DMS79 treated with DMSO at 0.1 percent for 48 hours (cell line): Measurements from ENCODE around the gene ABCG5.

Source experiments
- DNase-seq: peaks from one replicate; lab custom pipeline; 2025; lab: John Stamatoyannopoulos, UW

Gene ABCG5

DNA sequence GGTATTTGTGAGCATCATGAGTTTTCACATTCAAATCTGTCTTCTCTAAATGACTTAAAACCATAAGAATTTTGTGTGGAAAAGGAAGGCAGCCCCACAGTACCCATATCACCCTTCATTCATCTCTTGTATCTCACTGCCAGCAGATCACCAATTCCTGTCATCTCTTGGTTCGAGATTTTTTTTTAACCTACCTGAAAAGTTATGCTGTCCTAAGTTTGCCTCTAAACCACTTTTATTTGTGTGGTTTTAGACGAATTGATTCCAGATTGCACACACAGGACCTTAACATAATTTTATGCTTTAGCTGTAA, 32.0 kb downstream of the ABCG5 start:
- DNase-seq, result no peak

DNA sequence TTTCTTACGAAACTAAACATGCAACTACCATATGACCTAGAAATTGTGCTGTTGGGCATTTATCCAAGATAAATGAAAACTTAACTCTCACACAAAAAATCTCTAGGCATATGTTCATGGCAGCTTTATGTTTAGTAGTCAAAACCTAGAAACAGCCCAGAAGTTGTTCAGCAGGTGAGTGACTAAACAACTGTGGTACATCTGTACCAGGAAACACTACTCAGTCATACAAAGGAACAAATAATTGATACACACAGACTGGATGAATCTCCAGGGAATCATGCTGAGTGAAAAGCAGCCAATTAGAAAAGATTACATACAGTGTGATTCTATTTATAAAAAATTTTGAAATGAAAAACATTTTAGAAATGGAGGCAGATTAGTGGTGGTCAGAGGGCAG, 35.5 kb downstream of the ABCG5 start:
- no peak for DNase-seq

DNA sequence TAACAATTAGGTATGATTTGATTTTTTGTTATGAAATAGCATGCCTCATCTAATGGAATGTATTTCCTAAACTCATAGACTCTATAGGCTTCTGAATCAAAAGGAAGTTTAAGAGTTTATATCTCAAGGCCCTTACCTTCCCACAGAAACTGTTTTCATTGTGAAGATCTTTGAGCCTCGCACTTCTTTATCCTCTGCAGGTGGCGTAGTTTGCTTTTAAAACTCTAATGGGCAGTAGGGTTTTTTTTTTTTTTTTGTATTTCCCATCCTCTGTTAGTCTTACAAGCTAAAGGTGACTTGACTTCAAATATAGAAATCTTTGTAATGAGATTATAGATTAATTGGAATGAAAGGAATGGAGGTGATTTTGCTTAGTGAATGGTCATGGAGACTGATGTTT, 36.5 kb downstream of the ABCG5 start:
- DNase-seq, result no peak

- DNase-seq, result no peak
These were observed 37.7 kb downstream of the ABCG5 start for GRCh38 chr2:43800894-43801293.

- no peak for DNase-seq
These were observed 40.3 kb downstream of the ABCG5 start for GRCh38 chr2:43798300-43798699.

DNA sequence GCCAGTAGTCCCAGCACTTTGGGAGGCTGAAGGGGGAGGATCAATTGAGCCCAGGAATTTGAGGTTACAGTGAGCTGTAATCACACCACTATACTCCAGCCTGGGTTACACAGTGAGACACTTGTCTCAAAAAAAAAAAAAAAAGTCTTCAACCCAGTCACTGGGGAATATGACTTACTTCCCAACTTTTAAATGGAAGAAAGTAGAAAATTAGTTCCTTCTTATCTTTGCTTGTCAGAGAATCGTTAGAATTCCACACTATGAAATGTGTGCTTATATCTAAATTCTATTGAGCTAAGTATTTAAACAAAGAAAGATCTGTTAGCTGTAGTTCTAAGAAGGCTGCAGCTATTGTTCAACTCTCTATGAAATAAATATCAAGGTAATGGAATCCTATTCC, 42.4 kb downstream of the ABCG5 start:
- DNase-seq, result no peak

- no peak for DNase-seq
These were observed 43.7 kb downstream of the ABCG5 start for GRCh38 chr2:43794956-43795355.

DNA sequence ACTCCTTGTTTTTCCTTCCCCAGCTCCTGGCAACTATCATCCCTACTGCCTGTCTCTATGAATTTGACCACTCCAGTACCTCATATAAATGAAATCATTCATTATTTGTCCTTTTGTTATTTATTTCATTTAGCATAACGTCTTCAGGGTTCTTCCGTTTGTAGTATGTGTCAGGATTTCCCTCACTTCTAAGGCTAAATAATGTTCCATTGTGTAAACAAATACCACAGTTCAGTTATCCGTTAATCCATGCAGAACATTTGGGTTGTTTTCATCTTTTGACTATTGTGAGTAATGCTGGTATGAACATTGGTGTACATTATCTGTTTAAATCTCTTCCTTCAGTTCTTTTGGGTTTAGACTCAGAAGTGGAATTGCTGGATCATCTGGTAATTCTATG, 46.0 kb downstream of the ABCG5 start:
- DNase-seq, result no peak

- no peak for DNase-seq
These were observed 47.4 kb downstream of the ABCG5 start for GRCh38 chr2:43791035-43791765.

GRCh38 chr2:43790147-43790546, 48.5 kb downstream of the ABCG5 start:
- DNase-seq, result no peak

DNA sequence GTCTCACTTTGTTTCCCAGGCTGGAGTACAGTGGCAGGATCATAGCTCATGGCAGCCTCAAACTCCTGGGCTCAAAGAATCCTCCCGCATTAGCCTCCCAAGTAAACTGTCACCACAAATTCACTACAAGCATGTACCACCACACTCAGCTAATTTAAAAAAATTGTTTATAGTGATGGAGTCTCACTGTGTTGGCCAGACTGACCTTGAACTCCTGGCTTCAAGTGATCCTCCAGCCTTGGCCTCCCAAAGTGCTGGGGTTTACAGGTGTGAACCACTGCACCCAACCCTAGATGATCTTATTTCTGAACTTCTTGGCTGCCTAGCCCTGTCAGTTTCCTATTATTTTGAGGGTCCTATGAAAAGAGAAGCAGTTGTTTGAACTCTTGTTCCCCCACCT, 50.0 kb downstream of the ABCG5 start:
- DNase-seq, result no peak

DNA sequence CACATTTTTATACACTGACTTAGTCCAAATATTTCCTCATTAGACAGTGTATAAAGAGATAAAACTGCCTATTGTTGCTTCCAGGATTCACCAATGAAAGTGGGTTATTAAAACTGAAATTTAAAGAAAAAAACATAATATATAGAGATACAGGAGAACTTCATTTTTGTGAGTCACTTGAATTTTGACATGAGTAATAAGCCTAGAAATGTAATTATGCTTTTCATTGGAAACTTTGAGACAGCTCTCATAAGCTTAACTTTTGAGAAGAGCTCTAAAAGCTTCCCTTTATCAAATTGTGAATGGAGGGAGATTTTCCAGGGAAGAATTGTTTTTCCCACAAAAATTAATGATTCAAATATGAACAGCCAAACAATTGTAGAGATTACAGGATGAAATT, 50.7 kb downstream of the ABCG5 start:
- DNase-seq, result no peak

DNA sequence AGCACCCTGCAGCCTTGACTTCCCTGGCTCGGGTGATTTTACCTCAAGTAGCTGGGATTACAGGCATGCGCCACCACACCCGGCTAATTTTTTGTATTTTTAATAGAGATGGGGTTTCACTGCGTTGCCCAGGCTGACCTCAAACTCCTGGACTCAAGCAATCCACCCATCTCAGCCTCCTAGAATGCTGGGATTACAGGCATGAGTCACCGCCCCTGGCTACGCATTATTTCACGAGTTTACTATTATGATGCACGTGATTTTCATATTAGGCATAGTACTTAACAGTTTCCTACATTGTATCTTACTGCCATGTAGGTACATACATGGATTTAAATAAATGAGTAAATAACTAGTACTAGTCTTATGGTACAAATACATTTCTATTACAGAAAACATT, 60.4 kb downstream of the ABCG5 start:
- DNase-seq, result no peak

DNA sequence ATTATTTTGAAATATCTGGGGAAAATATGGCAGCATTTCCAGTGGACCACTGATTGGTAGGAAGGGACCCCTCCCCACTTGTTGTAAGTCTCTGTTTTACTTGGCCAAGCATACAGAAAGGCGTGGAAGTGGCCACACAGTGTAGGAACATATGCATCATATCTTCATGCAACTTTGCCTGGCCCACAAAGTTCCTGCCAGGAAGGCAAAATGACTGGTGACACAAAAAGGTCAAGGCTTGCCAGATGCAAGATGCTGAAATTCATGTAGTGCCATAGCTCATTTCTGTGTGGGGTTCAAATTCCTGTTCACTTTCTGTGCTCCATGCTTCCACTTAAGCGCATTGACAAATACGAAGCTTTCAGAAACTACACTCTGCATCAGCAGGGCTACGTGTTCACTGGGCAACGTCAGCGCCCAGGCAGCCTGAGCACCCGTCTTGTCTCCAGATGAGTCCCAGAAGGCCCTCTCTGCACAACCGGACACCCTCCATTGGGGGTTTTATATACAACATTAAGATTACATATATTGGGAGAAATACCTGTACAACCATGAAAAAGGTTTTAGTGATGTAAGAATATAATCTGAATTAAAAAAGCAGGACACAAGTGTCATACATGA, 61.2 kb downstream of the ABCG5 start:
- no peak for DNase-seq

GRCh38 chr2:43776324-43776723, 62.3 kb downstream of the ABCG5 start:
- no peak for DNase-seq

- no peak for DNase-seq
These were observed 64.0 kb downstream of the ABCG5 start for GRCh38 chr2:43774617-43775016.

DNA sequence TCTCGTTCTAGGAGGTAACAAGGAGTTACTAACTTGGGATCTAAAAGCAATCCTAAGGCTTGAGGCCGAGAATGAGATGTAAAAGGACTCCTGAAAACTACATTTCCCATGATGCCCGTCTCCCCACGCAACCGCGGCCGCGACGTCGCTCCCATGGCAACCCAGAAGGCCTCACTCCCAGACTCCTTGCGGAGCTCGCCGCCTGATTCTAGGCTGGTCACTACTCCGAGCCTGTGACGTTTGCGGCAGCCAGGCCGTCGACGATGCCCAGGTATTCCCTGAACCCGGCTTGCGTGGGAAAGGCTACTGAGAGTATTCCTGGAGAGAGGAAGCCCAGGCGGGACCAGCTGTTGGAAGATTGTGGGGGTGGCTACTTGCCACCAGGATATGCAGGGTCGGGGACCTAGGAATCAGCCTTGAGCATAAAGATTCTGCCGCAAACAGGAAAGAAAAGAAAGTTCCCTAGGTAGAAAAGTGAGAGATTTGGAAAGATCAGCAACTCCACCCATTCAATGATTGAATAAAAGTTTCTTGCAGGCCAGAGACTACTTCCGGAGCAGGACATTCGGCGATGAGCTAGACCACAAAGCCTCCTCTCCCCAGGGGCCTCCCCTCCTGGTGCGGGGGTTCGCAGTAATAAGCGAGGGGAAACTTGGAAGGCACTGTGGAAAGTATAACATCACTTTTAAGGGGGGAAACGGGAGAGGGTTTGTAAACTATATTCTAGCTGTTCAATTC, 64.6 kb downstream of the ABCG5 start, which contains the start of gene DYNC2LI1:
Gene DYNC2LI1 (plus strand): TSS at position 164 of the 738 bp plus-strand sequence. CDS start 100 bp downstream, at position 264.
- DNase-seq, result peak; percentile 81

- DNase-seq, result no peak
These were observed 72.6 kb downstream of the ABCG5 start for GRCh38 chr2:43766006-43766405.

DNA sequence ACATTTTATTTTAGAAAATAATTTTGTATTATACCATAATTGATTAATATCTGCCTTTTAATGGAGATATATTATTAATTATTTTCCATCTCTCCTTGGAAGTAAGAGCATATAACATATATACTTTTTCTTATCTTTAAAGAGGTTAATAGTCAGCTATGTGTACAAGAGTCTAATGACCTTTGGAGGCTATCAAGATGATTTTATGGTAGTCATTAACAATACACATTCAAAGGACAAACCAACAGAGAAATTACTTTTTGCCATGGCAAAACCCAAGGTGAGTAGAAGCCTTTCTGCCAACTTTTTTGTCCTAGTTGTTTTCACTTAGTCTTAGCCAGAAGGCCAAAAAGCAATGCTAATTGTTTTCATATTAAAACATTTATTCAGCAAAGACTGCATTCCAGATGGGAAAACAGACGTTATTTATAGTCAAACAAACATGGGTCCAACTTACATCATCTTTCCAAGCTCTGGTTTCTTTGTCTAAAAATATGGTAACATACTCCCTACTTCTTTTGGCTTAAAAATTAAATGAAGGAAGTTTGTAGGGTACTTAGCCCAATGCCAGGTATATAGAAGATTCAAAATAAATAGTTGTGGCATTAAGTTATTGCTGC, 74.4 kb downstream of the ABCG5 start:
- no peak for DNase-seq

GRCh38 chr2:43763091-43763490, 75.5 kb downstream of the ABCG5 start:
- no peak for DNase-seq
